OCI-LY7 (cell line): ENCODE results near the gene SFT2D3.

Source experiments
- CTCF ChIP-seq: fragments of 200-600 bp; sonication (generic); conservative IDR thresholded peaks from 2 replicates; pipeline ENCODE4 v1.5.1; 2014; ENCODE audit warnings: mild to moderate bottlenecking, antibody characterized with exemption, low read length, moderate library complexity, mixed read lengths
- EZH2phosphoT487 ChIP-seq: fragments of 200-600 bp; sonication (generic); IDR thresholded peaks from 2 replicates; pipeline ENCODE4 v1.6.1; 2018; ENCODE audit warnings: low read depth, borderline replicate concordance, mild to moderate bottlenecking, mixed run types, antibody characterized with exemption, low read length, moderate library complexity, mixed read lengths

- TF ChIP-seq EZH2phosphoT487 (no peak), CTCF (no peak)
Measured at GRCh38 chr2:127652786-127653357, 48.4 kb upstream of the SFT2D3 start.
